ENCODE results near the gene NLRX1. TPM values are rescaled to one million over a fixed set of nuclear protein-coding genes. Genes with fewer than 3 reads are reported as not detected.

Gene NLRX1
- total RNA-seq, 2 donors from 2014 or later: 9.3 to 30.7 TPM

DNA sequence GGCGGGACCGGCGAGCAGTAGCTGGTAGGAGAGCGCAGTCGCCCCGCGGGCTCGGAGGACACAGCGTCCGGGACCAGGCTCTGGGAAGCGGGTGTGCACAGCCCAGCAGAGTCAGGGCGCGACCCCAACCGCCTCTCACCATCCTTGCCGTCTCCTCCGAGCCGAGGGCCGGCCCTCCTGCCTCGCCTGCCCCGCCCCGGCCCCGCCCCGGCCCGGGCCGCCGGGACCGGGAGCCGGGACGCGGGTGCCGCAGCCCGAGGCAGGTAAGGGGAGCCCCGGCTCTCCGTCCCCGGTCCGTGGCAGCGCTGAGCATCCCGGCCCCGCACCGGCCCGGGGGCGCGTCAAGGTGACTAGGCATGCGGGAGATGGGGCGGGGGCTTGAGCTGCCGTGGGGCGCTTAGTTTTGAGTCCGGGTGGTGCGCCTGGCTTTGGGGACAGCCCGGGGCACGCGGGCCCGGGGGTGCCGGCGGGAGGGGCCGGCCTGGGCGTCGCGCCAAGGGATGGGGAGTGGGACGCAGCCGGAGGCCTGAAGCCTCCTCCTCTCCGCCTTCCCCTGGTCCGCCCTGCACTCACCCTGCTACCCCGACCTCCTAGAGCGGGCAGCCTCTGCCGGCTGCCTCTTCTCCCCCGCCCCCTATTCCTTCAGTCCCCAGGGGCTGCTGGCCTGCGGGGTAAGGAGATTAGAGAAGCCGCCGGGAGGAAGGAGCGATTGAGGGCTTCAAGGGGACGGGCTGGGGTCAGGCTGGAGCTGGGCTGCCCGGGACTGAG, 19.3 kb upstream of the NLRX1 start, which contains the start of gene ABCG4:
Gene ABCG4, plus strand, starts transcription at position 35 of the 768 bp plus-strand sequence. CDS start 914 bp downstream, outside the sequence.
- intact Hi-C loops (cut with DNase I): no loop called here
- Histone ChIP-seq H3K27me3 (peaks cover 0 to 11% of the 10 kb centered on the region in 2 donors), H3K36me3 (replicated peaks in 1 of 2; ENCODE audit: insufficient read depth in 1 of 2, low read depth in 2 of 2) (no peaks in the 10 kb centered on the region), H3K9me3 (no peaks in the 10 kb centered on the region), H3K4me1 (peaks cover 17% of the 10 kb centered on the region), H3K4me3 (peak within 1 kb of the TSS in 1 of 2 donors; percentile 18), H3K27ac (no peak within 1 kb of the TSS)
- peak in 2 of 4 donors; percentile 33 to 35 for DNase-seq
- TF ChIP-seq CTCF (IDR thresholded peaks at IDR 0.05) (no peak), POLR2A (IDR thresholded peaks at IDR 0.05) (no peak)
- ATAC-seq: peak; percentile 34
- 0 to 1% methylated on average over 5 to 44 of the region's 73 CpGs for WGBS, 2 donors

DNA sequence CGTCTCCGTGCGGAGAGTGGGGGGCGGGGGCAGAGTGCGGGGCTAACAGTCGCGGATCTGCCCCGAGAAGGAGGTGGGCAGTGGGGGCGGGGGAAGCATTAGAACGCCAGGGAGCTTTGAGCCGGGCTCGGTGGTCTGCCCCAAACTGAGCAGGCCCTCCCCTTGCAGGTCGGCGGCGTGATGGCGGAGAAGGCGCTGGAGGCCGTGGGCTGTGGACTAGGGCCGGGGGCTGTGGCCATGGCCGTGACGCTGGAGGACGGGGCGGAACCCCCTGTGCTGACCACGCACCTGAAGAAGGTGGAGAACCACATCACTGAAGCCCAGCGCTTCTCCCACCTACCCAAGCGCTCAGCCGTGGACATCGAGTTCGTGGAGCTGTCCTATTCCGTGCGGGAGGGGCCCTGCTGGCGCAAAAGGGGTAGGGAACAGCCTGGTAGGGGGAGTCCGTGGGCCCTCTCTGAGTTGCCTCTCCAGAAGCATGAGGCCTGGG, 18.7 kb upstream of the NLRX1 start:
- WGBS, 2 donors: 33 to 41% methylated on average over 20 to 32 of the region's 33 CpGs
- no peak for TF ChIP-seq POLR2A (IDR thresholded peaks at IDR 0.05)
- no peak for TF ChIP-seq CTCF (IDR thresholded peaks at IDR 0.05)
- Histone ChIP-seq H3K4me3 (no peak overlapping the region), H3K27ac (no peak overlapping the region), H3K9me3 (no peaks in the 10 kb centered on the region), H3K36me3 (replicated peaks in 1 of 2; ENCODE audit: insufficient read depth in 1 of 2, low read depth in 2 of 2) (no peaks in the 10 kb centered on the region), H3K27me3 (peaks cover 0 to 11% of the 10 kb centered on the region in 2 donors), H3K4me1 (peaks cover 17% of the 10 kb centered on the region)
- ATAC-seq: no peak
- intact Hi-C loops (cut with DNase I): no loop called here
- DNase-seq: no peak

GRCh38 chr11:119152043-119152442, 16.5 kb upstream of the NLRX1 start:
- Histone ChIP-seq H3K36me3 (replicated peaks in 1 of 2; ENCODE audit: insufficient read depth in 1 of 2, low read depth in 2 of 2) (no peaks in the 10 kb centered on the region), H3K4me1 (peaks cover 13% of the 10 kb centered on the region), H3K27ac (no peak overlapping the region), H3K9me3 (no peaks in the 10 kb centered on the region), H3K27me3 (peaks cover 0 to 11% of the 10 kb centered on the region in 2 donors), H3K4me3 (no peak overlapping the region)
- WGBS, 2 donors: 79 to 83% methylated on average over 9 of the region's 9 CpGs
- no peak for ATAC-seq
- TF ChIP-seq CTCF (IDR thresholded peaks at IDR 0.05) (no peak), POLR2A (IDR thresholded peaks at IDR 0.05) (no peak)
- DNase-seq: no peak
- intact Hi-C loops (cut with DNase I): no loop called here

DNA sequence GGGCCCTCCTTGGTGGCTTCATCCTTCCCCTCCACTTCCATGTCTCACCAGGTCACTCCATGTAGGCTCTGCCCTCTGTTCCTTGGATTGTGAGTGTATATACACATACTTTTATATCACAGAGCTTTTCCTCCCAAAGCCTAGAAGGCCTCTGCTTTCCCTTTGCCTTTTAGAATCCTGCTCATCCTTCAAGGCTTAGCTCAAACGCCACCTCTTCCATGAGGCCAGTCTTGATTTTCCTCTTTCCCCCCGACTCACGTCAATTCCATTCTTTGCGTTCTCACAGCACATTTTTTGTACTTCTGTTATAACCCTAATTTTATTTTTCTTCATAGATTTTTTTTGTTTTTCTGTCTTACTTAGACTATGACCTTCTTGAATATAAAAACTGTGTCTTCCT, 15.9 kb upstream of the NLRX1 start:
- Histone ChIP-seq H3K9me3 (no peaks in the 10 kb centered on the region), H3K36me3 (replicated peaks in 1 of 2; ENCODE audit: insufficient read depth in 1 of 2, low read depth in 2 of 2) (no peaks in the 10 kb centered on the region), H3K4me1 (peaks cover 13% of the 10 kb centered on the region), H3K4me3 (no peak overlapping the region), H3K27ac (no peak overlapping the region), H3K27me3 (peaks cover 0 to 11% of the 10 kb centered on the region in 2 donors)
- intact Hi-C loops (cut with DNase I): no loop called here
- ATAC-seq: no peak
- TF ChIP-seq POLR2A (IDR thresholded peaks at IDR 0.05): no peak
- TF ChIP-seq CTCF (IDR thresholded peaks at IDR 0.05): no peak
- no peak for DNase-seq
- 80 to 84% methylated on average over 4 of the region's 4 CpGs for WGBS, 2 donors

Measured in body of pancreas (tissue), 4 donors.